Tibial nerve (tissue), 3 donors: ENCODE results near the gene DENND2A.

Source experiments
- POLR2A ChIP-seq, 2 donors: fragments of 450-650 bp; IDR thresholded peaks; one replicate each; pipeline ENCODE4 v1.6.1; 2017; ENCODE audit warnings: antibody characterized with exemption in 2 of 2, mild to moderate bottlenecking in 2 of 2, moderate library complexity in 2 of 2
- TF ChIP-seq, protein P1 (sequence below), 5 experiments: fragments of 200-600 bp in 3 of 5; fragments of 450-650 bp in 2 of 5; sonication (generic) in 3 of 5; IDR thresholded peaks; one replicate each; pipeline ENCODE4 v1.5.1; 2016 to 2019; ENCODE audit warnings: antibody characterized with exemption in 5 of 5, mild to moderate bottlenecking in 3 of 5, moderate library complexity in 2 of 5

GRCh38 chr7:140519007-140519399, 121.6 kb downstream of the DENND2A start:
- TF ChIP-seq POLR2A (IDR thresholded peaks at IDR 0.05), result no peak
- TF ChIP-seq, protein P1, sequence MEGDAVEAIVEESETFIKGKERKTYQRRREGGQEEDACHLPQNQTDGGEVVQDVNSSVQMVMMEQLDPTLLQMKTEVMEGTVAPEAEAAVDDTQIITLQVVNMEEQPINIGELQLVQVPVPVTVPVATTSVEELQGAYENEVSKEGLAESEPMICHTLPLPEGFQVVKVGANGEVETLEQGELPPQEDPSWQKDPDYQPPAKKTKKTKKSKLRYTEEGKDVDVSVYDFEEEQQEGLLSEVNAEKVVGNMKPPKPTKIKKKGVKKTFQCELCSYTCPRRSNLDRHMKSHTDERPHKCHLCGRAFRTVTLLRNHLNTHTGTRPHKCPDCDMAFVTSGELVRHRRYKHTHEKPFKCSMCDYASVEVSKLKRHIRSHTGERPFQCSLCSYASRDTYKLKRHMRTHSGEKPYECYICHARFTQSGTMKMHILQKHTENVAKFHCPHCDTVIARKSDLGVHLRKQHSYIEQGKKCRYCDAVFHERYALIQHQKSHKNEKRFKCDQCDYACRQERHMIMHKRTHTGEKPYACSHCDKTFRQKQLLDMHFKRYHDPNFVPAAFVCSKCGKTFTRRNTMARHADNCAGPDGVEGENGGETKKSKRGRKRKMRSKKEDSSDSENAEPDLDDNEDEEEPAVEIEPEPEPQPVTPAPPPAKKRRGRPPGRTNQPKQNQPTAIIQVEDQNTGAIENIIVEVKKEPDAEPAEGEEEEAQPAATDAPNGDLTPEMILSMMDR (IDR thresholded peaks at IDR 0.05), result no peak
